Activated CD8-positive, alpha-beta memory T cell treated with anti-CD3 and anti-CD28 coated beads for 36 hours (primary cell): Measurements from ENCODE around the gene CFAP97. TPM values are rescaled to one million over a fixed set of nuclear protein-coding genes. Genes with fewer than 3 reads are reported as not detected.
"Not testable (repeated sequence)": the region's sequence is repeated elsewhere in the genome, so short reads cannot be mapped to it uniquely, and the experiment has no call there.

ENCODE experiments used
- CTCF ChIA-PET: fragments of 350-600 bp; sonication (Branson Sonifier 250); formaldehyde crosslinking; loops from one replicate; lab custom pipeline; 2021; ENCODE audit warnings: antibody characterized with exemption; lab: Charles Lee
- POLR2A ChIA-PET: fragments of 350-600 bp; sonication (Branson Sonifier 250); formaldehyde crosslinking; loops from one replicate; lab custom pipeline; 2021; ENCODE audit warnings: antibody characterized with exemption; lab: Charles Lee
- total RNA-seq, 2 experiments: library from RNA; stranded (reverse); gene quantifications; one replicate each; pipeline ENCODE4 v1.2.3, GENCODE V29; 2021

The CFAP97 gene
- total RNA-seq, 2 experiments from 2014 or later = 54.1 to 54.7 TPM

DNA sequence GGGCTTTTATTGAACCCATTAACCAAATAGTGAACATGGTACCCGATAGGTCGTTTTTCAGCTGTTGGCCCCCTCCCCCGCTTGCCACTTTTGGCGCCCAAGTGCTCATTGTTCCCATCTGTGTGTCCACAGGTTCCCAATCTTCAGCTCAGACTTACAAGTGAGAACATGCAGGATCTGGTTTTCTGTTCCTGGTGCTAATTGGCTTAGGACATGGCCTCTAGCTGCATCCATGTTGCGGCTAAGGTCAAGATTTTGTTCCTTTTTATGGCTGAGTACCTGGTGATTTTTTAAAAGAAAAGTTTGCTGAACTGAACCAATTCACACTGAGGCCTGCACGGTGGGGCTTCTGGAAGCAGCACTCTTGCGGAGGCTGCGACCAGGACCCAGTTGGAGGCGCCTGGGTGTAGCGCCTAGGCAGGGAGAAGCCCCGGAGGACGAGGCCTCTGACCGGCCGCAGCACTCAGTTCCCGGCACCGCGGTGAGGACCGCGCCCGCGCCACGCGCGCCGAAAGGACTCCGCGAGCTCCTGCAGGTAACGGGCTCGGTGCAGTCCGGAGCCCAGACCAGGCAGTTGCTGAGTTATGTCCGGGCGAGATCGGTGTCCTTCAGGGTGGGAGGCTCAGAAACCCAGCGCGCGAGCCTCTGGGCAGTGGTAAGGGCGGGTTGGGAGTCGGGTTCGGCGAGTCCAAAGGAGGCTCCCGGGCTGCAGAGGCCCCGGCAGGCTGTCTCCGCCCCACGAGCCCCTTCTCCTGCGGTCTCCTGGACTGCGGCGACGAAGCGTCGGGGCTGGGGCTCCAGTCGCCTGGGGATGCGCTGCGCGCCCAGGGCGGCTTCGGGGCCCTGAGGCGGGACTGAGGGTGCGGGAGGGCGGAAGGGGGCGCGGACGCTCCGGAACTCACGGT lies 76.5 kb downstream of the CFAP97 start:
- ChIA-PET CTCF (interaction anchor here (1.4 kb wide), 1 partner anchor 86 kb away, joined by 3 read pairs; no protein-coding TSS in a partner anchor), POLR2A (no interaction called here)

- ChIA-PET CTCF (interaction anchor here (0.9 to 1.1 kb wide), 3 partner anchors 10 to 121 kb away, joined by 3 read pairs; no protein-coding TSS in a partner anchor), POLR2A (no interaction called here)
Measured at GRCh38 chr4:185124006-185124405, 79.8 kb downstream of the CFAP97 start.

GRCh38 chr4:185122681-185123345 lies 81.0 kb downstream of the CFAP97 start:
- CTCF ChIA-PET = interaction anchor here (0.9 to 1.5 kb wide), 4 partner anchors 18 to 120 kb away, joined by 3 to 4 read pairs (median 3); no protein-coding TSS in a partner anchor
- POLR2A ChIA-PET = no interaction called here

DNA sequence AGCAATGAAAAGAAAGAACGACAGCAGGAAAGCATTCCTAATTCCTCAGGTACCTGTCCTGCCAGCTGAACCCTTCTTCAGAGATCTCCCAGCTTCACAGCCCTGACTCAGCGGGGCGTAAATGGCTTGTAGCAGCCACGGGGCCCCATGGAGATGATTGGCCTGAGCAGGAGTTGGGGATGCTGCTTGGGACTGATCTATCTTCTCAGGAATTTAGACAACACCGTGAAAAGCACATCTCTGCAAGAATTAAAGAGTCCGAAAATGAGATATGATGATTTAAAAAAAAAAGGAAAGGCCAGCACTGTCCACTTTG lies 83.2 kb downstream of the CFAP97 start:
- CTCF ChIA-PET = no interaction called here
- POLR2A ChIA-PET = no interaction called here

- POLR2A ChIA-PET = no interaction called here
- CTCF ChIA-PET = no interaction called here
Measured at GRCh38 chr4:185119927-185120630, 83.7 kb downstream of the CFAP97 start.

- CTCF ChIA-PET = not testable (repeated sequence)
Measured at GRCh38 chr4:185119467-185119866, 84.3 kb downstream of the CFAP97 start.

DNA sequence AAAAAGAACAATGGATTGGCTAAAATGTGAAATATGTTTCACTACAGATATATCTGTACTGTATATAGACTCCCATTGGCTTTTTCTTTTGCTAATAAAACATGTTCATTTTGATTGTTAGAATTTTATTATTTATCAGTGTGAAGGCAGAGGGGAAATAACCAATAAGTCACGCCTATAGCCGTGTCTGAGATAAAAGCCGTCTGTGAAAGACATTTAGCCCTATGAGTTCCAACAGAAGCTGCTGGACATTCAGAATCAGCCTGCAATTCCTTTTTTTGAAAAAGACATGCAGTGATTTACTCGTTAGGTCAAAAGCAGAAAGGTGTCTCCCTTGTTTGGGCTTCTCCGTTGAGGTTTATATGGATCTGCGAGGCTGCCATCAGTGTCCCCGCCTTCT lies 84.9 kb downstream of the CFAP97 start:
- ChIA-PET CTCF (no interaction called here), POLR2A (no interaction called here)

More at GRCh38 chr4:185119467-185119866, 84.3 kb downstream of the CFAP97 start:
- POLR2A ChIA-PET = not testable (repeated sequence)

- POLR2A ChIA-PET = no interaction called here
- CTCF ChIA-PET = no interaction called here
Measured at GRCh38 chr4:185117300-185117934, 86.4 kb downstream of the CFAP97 start.

- CTCF ChIA-PET = no interaction called here
- POLR2A ChIA-PET = no interaction called here
Measured at GRCh38 chr4:185115827-185116232, 88.0 kb downstream of the CFAP97 start.

DNA sequence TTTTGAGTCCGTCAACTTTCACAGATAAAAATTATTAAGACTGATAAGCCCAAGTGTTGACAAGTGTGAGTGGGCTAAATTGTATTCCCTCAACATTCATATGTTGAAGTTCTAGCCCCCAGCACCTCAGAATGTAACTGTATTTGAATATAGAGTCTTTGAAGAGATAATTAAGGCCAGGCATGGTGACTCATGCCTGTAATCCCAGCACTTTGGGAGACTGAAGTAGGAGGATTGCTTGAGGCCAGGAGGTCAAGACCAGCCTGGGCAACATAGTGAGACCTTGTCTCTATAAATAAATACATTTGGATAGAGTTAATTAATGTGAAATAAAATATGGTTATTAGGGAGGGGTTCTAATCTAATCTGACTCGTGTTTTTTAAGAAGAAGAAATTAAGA lies 90.5 kb downstream of the CFAP97 start:
- POLR2A ChIA-PET = no interaction called here
- CTCF ChIA-PET = no interaction called here

DNA sequence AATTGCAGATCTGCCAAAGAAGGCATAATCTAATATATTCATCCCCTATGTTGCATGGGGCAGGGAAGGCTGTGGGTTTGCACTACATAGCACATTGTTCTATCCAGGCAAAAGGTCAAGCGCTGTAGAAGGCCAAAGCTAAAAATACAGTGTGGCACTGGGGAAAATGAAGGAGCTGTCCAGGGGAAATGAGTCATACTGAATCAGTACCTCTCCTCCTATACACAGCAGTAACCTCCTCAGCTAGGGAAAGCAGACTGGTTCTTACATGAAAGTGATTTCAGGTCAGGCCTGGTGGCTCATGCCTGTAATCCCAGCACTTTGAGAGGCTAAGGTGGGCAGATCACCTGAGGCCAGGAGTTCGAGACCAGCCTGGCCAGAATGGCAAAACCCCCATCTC lies 91.7 kb downstream of the CFAP97 start:
- ChIA-PET POLR2A (no interaction called here), CTCF (no interaction called here)

GRCh38 chr4:185110375-185110823 lies 93.4 kb downstream of the CFAP97 start:
- CTCF ChIA-PET = no interaction called here
- POLR2A ChIA-PET = no interaction called here

- POLR2A ChIA-PET = no interaction called here
- CTCF ChIA-PET = interaction anchor here (1.2 kb wide), 1 partner anchor 24 kb away, joined by 8 read pairs; no protein-coding TSS in a partner anchor
Measured at GRCh38 chr4:185109736-185110135, 94.1 kb downstream of the CFAP97 start.

Other genes with a start within 250 kb of the CFAP97 start
- gene HELT, start 185.5 kb downstream of the CFAP97 start, total RNA-seq = not detected
- 10 to 100 TPM; 13.9 to 14.0 TPM for gene SLC25A4, start 60.7 kb downstream of the CFAP97 start, total RNA-seq
- gene SNX25, start 5.6 kb upstream of the CFAP97 start, total RNA-seq = 10 to 100 TPM; 17.5 to 19.2 TPM
- gene LRP2BP, start 191.9 kb upstream of the CFAP97 start, total RNA-seq = under 1 TPM; 0.27 to 0.44 TPM
- gene ANKRD37, start 192.8 kb upstream of the CFAP97 start, total RNA-seq = 10 to 100 TPM; 16.1 to 18.8 TPM
- 10 to 100 TPM; 18.3 to 20.0 TPM for gene UFSP2, start 222.0 kb upstream of the CFAP97 start, total RNA-seq